Measurements from ENCODE around the gene SLC13A3.

DNA sequence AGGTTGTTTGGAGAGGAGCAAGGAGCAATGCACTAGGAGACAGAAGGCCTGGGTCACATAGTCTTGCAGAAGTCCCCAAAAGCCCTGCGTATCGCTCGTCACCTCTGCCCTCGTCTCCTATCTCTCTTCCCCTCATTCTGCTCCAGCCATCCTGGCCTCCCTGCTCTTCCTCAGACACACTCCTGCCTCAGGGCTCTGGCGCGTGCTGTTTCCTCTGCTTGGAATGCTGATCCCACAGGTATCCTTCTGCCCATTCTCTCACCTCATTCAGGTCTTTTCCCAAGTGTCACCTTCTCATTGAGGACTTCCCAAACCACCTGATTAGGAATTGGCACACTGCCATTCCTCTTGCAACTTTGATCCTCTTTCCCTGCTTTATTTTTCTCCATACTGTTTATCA, 49.2 kb upstream of the SLC13A3 start:
- TF ChIP-seq, protein P1, sequence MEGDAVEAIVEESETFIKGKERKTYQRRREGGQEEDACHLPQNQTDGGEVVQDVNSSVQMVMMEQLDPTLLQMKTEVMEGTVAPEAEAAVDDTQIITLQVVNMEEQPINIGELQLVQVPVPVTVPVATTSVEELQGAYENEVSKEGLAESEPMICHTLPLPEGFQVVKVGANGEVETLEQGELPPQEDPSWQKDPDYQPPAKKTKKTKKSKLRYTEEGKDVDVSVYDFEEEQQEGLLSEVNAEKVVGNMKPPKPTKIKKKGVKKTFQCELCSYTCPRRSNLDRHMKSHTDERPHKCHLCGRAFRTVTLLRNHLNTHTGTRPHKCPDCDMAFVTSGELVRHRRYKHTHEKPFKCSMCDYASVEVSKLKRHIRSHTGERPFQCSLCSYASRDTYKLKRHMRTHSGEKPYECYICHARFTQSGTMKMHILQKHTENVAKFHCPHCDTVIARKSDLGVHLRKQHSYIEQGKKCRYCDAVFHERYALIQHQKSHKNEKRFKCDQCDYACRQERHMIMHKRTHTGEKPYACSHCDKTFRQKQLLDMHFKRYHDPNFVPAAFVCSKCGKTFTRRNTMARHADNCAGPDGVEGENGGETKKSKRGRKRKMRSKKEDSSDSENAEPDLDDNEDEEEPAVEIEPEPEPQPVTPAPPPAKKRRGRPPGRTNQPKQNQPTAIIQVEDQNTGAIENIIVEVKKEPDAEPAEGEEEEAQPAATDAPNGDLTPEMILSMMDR (IDR thresholded peaks at IDR 0.05): no peak
- TF ChIP-seq POLR2A (IDR thresholded peaks at IDR 0.05): no peak
